Measurements from ENCODE around the gene DGLUCY.
"Not testable (repeated sequence)": the region's sequence is repeated elsewhere in the genome, so short reads cannot be mapped to it uniquely, and the experiment has no call there.

DGLUCY gene

GRCh38 chr14:91113829-91114078 is at the start of gene DGLUCY:
DGLUCY (plus strand) TSS chr14:91114073; CDS start chr14:91160295, 46,222 bp downstream.
- DNase-seq: peak in 1 of 2 experiments; percentile 56

GRCh38 chr14:91065266-91065665 is 48.6 kb upstream of the DGLUCY start:
- DNase-seq: no peak

GRCh38 chr14:91067186-91067585 is 46.7 kb upstream of the DGLUCY start:
- DNase-seq: peak in 1 of 2 experiments; percentile 51

- DNase-seq: no peak
Measured at GRCh38 chr14:91068642-91069041, 45.2 kb upstream of the DGLUCY start.

GRCh38 chr14:91070572-91070971 is 43.3 kb upstream of the DGLUCY start:
- no peak for DNase-seq

- no peak for DNase-seq
Measured at GRCh38 chr14:91075553-91075952, 38.3 kb upstream of the DGLUCY start.

- DNase-seq: peak; percentile 32 to 44
Measured at GRCh38 chr14:91078095-91078737, 35.7 kb upstream of the DGLUCY start.

- no peak for DNase-seq
Measured at GRCh38 chr14:91080071-91080470, 33.8 kb upstream of the DGLUCY start.

- DNase-seq: no peak
Measured at GRCh38 chr14:91082282-91082681, 31.6 kb upstream of the DGLUCY start.

GRCh38 chr14:91084516-91084915 is 29.4 kb upstream of the DGLUCY start:
- no peak for DNase-seq

- not testable (repeated sequence) for DNase-seq
Measured at GRCh38 chr14:91087470-91087869, 26.4 kb upstream of the DGLUCY start.

- DNase-seq: no peak
Measured at GRCh38 chr14:91088585-91089235, 25.2 kb upstream of the DGLUCY start.

GRCh38 chr14:91089958-91090535 is 23.8 kb upstream of the DGLUCY start:
- no peak for DNase-seq

GRCh38 chr14:91090743-91091142 is 23.1 kb upstream of the DGLUCY start:
- no peak for DNase-seq

- DNase-seq: no peak
Measured at GRCh38 chr14:91092073-91092472, 21.8 kb upstream of the DGLUCY start.

- not testable (repeated sequence) for DNase-seq
Measured at GRCh38 chr14:91093743-91094472, 20.0 kb upstream of the DGLUCY start.

GRCh38 chr14:91094772-91095171 is 19.1 kb upstream of the DGLUCY start:
- no peak for DNase-seq

- DNase-seq: no peak
Measured at GRCh38 chr14:91095178-91095577, 18.7 kb upstream of the DGLUCY start.

GRCh38 chr14:91097657-91098056 is 16.2 kb upstream of the DGLUCY start:
- not testable (repeated sequence) for DNase-seq

GRCh38 chr14:91098591-91098990 is 15.3 kb upstream of the DGLUCY start:
- no peak for DNase-seq

GRCh38 chr14:91100102-91100501 is 13.8 kb upstream of the DGLUCY start:
- no peak for DNase-seq

GRCh38 chr14:91103116-91103515 is 10.8 kb upstream of the DGLUCY start:
- no peak for DNase-seq

- peak in 1 of 2 experiments; percentile 12 for DNase-seq
Measured at GRCh38 chr14:91108941-91109611, 4.8 kb upstream of the DGLUCY start.
